Neural progenitor cell (in vitro differentiated cells): Measurements from ENCODE around the gene DDIT3.

Experiments
- EZH2 ChIP-seq: fragments of 200-600 bp; sonication (generic); IDR thresholded peaks from 2 replicates; pipeline ENCODE4 v1.6.1; 2017; ENCODE audit warnings: antibody characterized with exemption, mild to moderate bottlenecking, moderate library complexity
- TF ChIP-seq, protein P1 (sequence below): fragments of 200-600 bp; sonication (generic); IDR thresholded peaks from 2 replicates; pipeline ENCODE4 v1.5.1; 2017; ENCODE audit warnings: antibody characterized with exemption, mild to moderate bottlenecking

GRCh38 chr12:57519796-57520052 is 590 bp downstream of the DDIT3 start:
- TF ChIP-seq, protein P1, sequence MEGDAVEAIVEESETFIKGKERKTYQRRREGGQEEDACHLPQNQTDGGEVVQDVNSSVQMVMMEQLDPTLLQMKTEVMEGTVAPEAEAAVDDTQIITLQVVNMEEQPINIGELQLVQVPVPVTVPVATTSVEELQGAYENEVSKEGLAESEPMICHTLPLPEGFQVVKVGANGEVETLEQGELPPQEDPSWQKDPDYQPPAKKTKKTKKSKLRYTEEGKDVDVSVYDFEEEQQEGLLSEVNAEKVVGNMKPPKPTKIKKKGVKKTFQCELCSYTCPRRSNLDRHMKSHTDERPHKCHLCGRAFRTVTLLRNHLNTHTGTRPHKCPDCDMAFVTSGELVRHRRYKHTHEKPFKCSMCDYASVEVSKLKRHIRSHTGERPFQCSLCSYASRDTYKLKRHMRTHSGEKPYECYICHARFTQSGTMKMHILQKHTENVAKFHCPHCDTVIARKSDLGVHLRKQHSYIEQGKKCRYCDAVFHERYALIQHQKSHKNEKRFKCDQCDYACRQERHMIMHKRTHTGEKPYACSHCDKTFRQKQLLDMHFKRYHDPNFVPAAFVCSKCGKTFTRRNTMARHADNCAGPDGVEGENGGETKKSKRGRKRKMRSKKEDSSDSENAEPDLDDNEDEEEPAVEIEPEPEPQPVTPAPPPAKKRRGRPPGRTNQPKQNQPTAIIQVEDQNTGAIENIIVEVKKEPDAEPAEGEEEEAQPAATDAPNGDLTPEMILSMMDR = no peak
- no peak for TF ChIP-seq EZH2
